ENCODE results near the gene HSPH1. TPM values are rescaled to one million over a fixed set of nuclear protein-coding genes. Genes with fewer than 3 reads are reported as not detected.

HSPH1 gene
- total and polyA plus RNA-seq, 2 donors (not counting 3 experiments of a cell fraction or from before 2014, with no cell fraction given) = 15.8 to 124 TPM

- Histone ChIP-seq H3K4me1 (ENCODE audit: control insufficient read depth, extremely low read depth, insufficient read depth, low read length) (peaks cover 8% of the 10 kb centered on the region), H3K27me3 (ENCODE audit: control insufficient read depth in 2 of 2, insufficient read depth in 2 of 2, low read length in 2 of 2) (peaks cover 0 to 7% of the 10 kb centered on the region in 2 experiments), H3K27ac (ENCODE audit: insufficient read depth, low read depth, low read length) (no peak overlapping the region), H3K36me3 (ENCODE audit: control insufficient read depth in 2 of 2, extremely low read depth in 1 of 2, insufficient read depth in 2 of 2, low read length in 2 of 2) (no peaks in the 10 kb centered on the region), H3K9me1 (replicated peaks; ENCODE audit: control insufficient read depth, extremely low read depth, insufficient read depth, low read length) (no peaks in the 10 kb centered on the region), H3K9me3 (replicated peaks; ENCODE audit: control insufficient read depth, insufficient read depth, low read length) (no peaks in the 10 kb centered on the region), H3K79me2 (ENCODE audit: control insufficient read depth, insufficient read depth, low read length) (no peaks in the 10 kb centered on the region), H3K9ac (replicated peaks; ENCODE audit: extremely low read depth, insufficient read depth, low read length) (no peak overlapping the region), H3K4me3 (replicated peaks in 1 of 3; ENCODE audit: insufficient read depth in 1 of 3, low read depth in 1 of 3, low read length in 3 of 3) (no peak overlapping the region), H3K4me2 (ENCODE audit: insufficient read depth, low read length) (no peak overlapping the region), H4K20me1 (replicated peaks; ENCODE audit: control insufficient read depth, extremely low read depth, insufficient read depth, low read length) (no peaks in the 10 kb centered on the region), H2AFZ (ENCODE audit: low read depth, low read length) (no peak overlapping the region)
- no TSS peak for BruUV-seq (replicated peaks)
- dilution Hi-C loops (cut with MboI; ENCODE audit: extremely low pct_ligation_motif_present, low sequenced_read_pairs) = no loop called here
- DNase-seq (ENCODE audit: low read depth, low spot score) (no peak), FAIRE-seq (no peak)
- TF ChIP-seq CTCF (IDR thresholded peaks at IDR 0.05; ENCODE audit: extremely low read depth in 1 of 2, insufficient read depth in 1 of 2, low read depth in 1 of 2, low read length in 2 of 2) (no peak), POLR2A (IDR thresholded peaks at IDR 0.05; ENCODE audit: low read depth, low read length) (no peak), MYC (IDR thresholded peaks at IDR 0.05; ENCODE audit: low read depth, low read length) (no peak), POLR2AphosphoS5 (IDR thresholded peaks at IDR 0.05; ENCODE audit: insufficient read depth, low read depth, low read length) (no peak), JUN (IDR thresholded peaks at IDR 0.05; ENCODE audit: borderline replicate concordance, insufficient read depth, insufficient read length, low read depth) (no peak), MAX (IDR thresholded peaks at IDR 0.05; ENCODE audit: insufficient read depth, insufficient read length) (no peak), GATA2 (IDR thresholded peaks at IDR 0.05; ENCODE audit: insufficient read depth, insufficient read length, low read depth, low read length) (no peak), EZH2 (IDR thresholded peaks at IDR 0.05; ENCODE audit: borderline replicate concordance, low read depth, low read length, severe bottlenecking) (no peak), FOS (IDR thresholded peaks at IDR 0.05; ENCODE audit: borderline replicate concordance, insufficient read depth, low read length) (no peak)
- ChIA-PET CTCF (no interaction called here), POLR2A (no interaction called here)
- intact Hi-C loops (cut with micrococcal nuclease) = no loop called here
These were observed 68.4 kb downstream of the HSPH1 start for GRCh38 chr13:31093145-31093885.

All from endothelial cell of umbilical vein (primary cell).